GM12875 (cell line): ENCODE measurements around the gene MISP.
"Not testable (repeated sequence)": the region's sequence is repeated elsewhere in the genome, so short reads cannot be mapped to it uniquely, and the experiment has no call there.

Experiments used
- H3K4me3 ChIP-seq: one replicate; pipeline ENCODE4 v1.5.1; 2011; ENCODE audit warnings: low read depth, low read length, control low read depth
- TF ChIP-seq, protein P1 (sequence below): IDR thresholded peaks from 2 replicates; pipeline ENCODE4 v1.5.1; 2011; ENCODE audit warnings: low read depth, mild to moderate bottlenecking, control low read depth, inconsistent platforms, low read length, moderate library complexity, borderline replicate concordance; ENCODE audit not compliant: insufficient read depth

The MISP gene, protein sequence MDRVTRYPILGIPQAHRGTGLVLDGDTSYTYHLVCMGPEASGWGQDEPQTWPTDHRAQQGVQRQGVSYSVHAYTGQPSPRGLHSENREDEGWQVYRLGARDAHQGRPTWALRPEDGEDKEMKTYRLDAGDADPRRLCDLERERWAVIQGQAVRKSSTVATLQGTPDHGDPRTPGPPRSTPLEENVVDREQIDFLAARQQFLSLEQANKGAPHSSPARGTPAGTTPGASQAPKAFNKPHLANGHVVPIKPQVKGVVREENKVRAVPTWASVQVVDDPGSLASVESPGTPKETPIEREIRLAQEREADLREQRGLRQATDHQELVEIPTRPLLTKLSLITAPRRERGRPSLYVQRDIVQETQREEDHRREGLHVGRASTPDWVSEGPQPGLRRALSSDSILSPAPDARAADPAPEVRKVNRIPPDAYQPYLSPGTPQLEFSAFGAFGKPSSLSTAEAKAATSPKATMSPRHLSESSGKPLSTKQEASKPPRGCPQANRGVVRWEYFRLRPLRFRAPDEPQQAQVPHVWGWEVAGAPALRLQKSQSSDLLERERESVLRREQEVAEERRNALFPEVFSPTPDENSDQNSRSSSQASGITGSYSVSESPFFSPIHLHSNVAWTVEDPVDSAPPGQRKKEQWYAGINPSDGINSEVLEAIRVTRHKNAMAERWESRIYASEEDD

GRCh38 chr19:750640-751423 lies at the start of gene MISP:
Gene MISP (plus strand): TSS chr19:751112. CDS start chr19:756947, 5,835 bp downstream.
- no peak within 1 kb of the TSS for H3K4me3 ChIP-seq
- TF ChIP-seq, protein P1, sequence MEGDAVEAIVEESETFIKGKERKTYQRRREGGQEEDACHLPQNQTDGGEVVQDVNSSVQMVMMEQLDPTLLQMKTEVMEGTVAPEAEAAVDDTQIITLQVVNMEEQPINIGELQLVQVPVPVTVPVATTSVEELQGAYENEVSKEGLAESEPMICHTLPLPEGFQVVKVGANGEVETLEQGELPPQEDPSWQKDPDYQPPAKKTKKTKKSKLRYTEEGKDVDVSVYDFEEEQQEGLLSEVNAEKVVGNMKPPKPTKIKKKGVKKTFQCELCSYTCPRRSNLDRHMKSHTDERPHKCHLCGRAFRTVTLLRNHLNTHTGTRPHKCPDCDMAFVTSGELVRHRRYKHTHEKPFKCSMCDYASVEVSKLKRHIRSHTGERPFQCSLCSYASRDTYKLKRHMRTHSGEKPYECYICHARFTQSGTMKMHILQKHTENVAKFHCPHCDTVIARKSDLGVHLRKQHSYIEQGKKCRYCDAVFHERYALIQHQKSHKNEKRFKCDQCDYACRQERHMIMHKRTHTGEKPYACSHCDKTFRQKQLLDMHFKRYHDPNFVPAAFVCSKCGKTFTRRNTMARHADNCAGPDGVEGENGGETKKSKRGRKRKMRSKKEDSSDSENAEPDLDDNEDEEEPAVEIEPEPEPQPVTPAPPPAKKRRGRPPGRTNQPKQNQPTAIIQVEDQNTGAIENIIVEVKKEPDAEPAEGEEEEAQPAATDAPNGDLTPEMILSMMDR = no peak

DNA sequence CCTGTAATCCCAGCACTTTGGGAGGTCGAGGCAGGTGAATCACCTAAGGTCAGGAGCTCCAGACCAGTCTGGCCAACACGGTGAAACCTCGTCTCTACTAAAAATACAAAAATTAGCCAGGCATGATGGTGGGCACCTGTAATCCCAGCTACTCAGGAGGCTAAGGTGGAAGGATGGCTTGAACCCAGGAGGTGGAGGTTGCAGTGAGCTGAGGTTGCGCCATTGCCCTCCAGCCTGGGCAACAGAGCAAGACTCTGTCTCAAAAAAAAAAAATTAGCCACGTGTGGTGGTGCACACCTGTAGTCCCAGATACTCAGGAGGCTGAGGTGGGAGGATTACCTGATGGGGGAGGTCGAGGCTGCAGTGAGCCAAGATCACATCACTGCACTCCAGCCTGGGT lies 48.1 kb upstream of the MISP start:
- not testable (repeated sequence) for H3K4me3 ChIP-seq

- H3K4me3 ChIP-seq = no peak overlapping the region
- TF ChIP-seq, protein P1 = no peak
These were observed 47.6 kb upstream of the MISP start for GRCh38 chr19:703329-703650.

GRCh38 chr19:703651-704446 lies 47.1 kb upstream of the MISP start:
- no peak overlapping the region for H3K4me3 ChIP-seq
- TF ChIP-seq, protein P1 = no peak

DNA sequence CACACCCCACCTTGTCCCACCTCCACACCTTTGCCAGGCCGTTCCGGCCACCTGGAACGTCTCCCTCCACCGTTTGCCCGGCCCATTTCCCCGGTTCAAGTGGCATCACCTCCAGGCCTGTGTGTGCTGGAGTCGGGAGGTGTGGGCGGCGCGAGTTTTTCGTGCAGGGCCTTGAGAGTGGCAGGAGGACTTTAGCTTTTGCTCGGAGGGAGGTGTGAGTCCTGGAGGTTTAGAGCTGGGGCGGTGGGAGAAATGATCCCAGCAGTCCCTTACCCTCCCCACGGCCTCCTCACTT lies 46.5 kb upstream of the MISP start:
- H3K4me3 ChIP-seq = no peak overlapping the region
- TF ChIP-seq, protein P1 = no peak

DNA sequence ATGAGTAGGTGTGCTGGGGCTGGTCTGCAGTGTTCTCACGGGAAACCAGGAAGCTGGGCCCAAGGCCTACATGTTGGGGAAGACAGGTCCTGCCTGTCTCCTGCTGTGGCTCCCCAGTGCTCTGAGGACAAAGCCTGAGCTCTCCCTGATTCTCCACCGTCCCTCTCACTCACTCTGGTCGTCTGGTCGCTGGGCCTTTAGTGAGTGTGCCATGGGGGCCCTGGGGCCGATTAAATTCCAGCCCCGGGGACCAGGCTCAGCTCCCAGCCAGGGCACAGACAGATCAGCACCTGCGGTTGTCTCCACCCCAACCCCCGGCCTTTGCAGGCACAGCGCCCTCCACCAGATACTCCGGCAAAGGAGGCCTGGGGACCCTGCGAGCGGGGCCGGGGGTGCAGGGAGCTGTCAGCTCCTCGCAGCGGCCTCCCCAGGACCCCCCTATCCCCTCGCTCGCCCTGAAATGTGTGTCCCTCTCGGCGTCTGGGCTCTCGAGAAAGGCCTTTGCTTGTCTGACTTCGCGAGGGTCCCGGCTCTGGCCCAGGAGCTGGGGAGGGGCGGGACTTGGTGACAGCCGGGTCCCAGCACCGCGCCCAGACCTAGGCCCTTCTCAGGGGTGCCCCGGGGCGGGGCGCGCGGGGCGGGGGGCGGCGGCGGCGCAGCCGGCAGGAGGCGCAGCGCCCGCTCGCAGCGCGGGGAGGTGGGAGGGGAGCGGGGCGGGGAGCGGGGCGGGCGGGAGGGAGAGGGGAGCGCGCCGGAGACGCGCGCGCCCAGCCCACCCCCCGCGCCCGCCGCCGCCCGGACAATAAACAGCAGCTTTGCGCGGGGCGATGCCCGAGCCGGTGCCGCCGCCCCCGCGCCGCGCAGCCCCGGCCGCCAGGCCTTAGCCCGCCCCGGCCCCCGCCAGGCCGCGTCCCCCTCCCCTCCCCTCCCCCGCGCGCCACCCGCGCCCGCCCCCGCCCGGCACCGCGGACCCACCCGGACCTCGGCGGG lies 42.5 kb upstream of the MISP start, which contains the start of gene PALM:
PALM (plus strand) TSS at position 782 of the 990 bp plus-strand sequence. CDS start 212 bp downstream, outside the sequence.
- no peak within 1 kb of the TSS for H3K4me3 ChIP-seq
- TF ChIP-seq, protein P1 = no peak
